ENCODE measurements around the gene NFATC2IP. TPM values are rescaled to one million over a fixed set of nuclear protein-coding genes. Genes with fewer than 3 reads are reported as not detected.

NFATC2IP gene
- total and polyA plus RNA-seq, 10 of the 15 experiments (the other 5 are each of a cell fraction or from before 2014, with no cell fraction given) = 12.2 to 93.9 (median 46.9) TPM

- TF ChIP-seq CEBPZ (IDR thresholded peaks at IDR 0.05; ENCODE audit: low read depth, low read length) (peak; percentile 96), CREM (IDR thresholded peaks at IDR 0.05; ENCODE audit: low read depth) (peak; percentile 89), CEBPB (IDR thresholded peaks at IDR 0.05; ENCODE audit: borderline replicate concordance in 1 of 2, low read depth in 2 of 2, low read length in 2 of 2) (no peak), SP1 (IDR thresholded peaks at IDR 0.05; ENCODE audit: low read depth, low read length) (peak; percentile 99), FOXK2 (IDR thresholded peaks at IDR 0.05) (no peak), FOS (IDR thresholded peaks at IDR 0.05; ENCODE audit: borderline replicate concordance, extremely low read depth, insufficient read length) (peak; percentile 79), ZNF384 (IDR thresholded peaks at IDR 0.05; ENCODE audit: borderline replicate concordance, low read depth, low read length) (no peak), ZNF592 (IDR thresholded peaks at IDR 0.05) (no peak), PAX5 (IDR thresholded peaks at IDR 0.05; ENCODE audit: borderline replicate concordance, low read depth, low read length) (peak; percentile 80; the same call in 1 of the 2 replicates), RBBP5 (conservative IDR thresholded peaks at IDR 0.05) (no peak), PBX3 (IDR thresholded peaks at IDR 0.05; ENCODE audit: insufficient replicate concordance, low read depth, low read length) (peak; percentile 98), SMAD1 (IDR thresholded peaks at IDR 0.05; ENCODE audit: low read depth, partially characterized antibody) (no peak), SMARCA5 (IDR thresholded peaks at IDR 0.05) (no peak), BRCA1 (IDR thresholded peaks at IDR 0.05; ENCODE audit: low read depth, low read length) (peak; percentile 11; the same call in 1 of the 2 replicates), CHD2 (IDR thresholded peaks at IDR 0.05; ENCODE audit: borderline replicate concordance, low read depth, low read length) (peak; percentile 97), PML (IDR thresholded peaks at IDR 0.05; ENCODE audit: low read length) (no peak), ATF2 (IDR thresholded peaks at IDR 0.05; ENCODE audit: low read length) (no peak), CHD4 (IDR thresholded peaks at IDR 0.05) (no peak), MYC (IDR thresholded peaks at IDR 0.05; ENCODE audit: insufficient read depth, insufficient read length, insufficient replicate concordance, low read length, severe bottlenecking) (peak; percentile 50), SMAD5 (IDR thresholded peaks at IDR 0.05; ENCODE audit: low read depth) (peak; percentile 25; the same call in 1 of the 2 replicates), BACH1 (IDR thresholded peaks at IDR 0.05; ENCODE audit: borderline replicate concordance) (0 out of 2 replicates have a peak, but pooled peaks have one; percentile 27)
These were observed at the start of gene NFATC2IP (continued) for GRCh38 chr16:28950648-28951409.
